Activated naive CD8-positive, alpha-beta T cell treated with anti-CD3 and anti-CD28 coated beads, Interleukin-2, amount 10 ng/mL, durations not matched to agents 7 days and 5 days (primary cell): Measurements from ENCODE around the gene ZNF431. TPM values are rescaled to one million over a fixed set of nuclear protein-coding genes. Genes with fewer than 3 reads are reported as not detected.

ENCODE experiments used
- ATAC-seq: fragments of 150-1000 bp; cut with Tn5 transposase; one replicate; pipeline ENCODE4 v1.10.0; 2021; ENCODE audit warnings: low read depth, moderate library complexity
- POLR2A ChIA-PET: fragments of 350-600 bp; sonication (Branson Sonifier 250); formaldehyde crosslinking; loops from one replicate; lab custom pipeline; 2021; ENCODE audit warnings: antibody characterized with exemption; lab: Charles Lee
- DNase-seq: peaks from one replicate; pipeline ENCODE4 v3.0.0; 2021
- H3K27ac Mint-ChIP-seq: one replicate; pipeline ENCODE4 v1.8.0; 2022; ENCODE audit warnings: mild to moderate bottlenecking, mixed read lengths
- H3K27me3 Mint-ChIP-seq: one replicate; pipeline ENCODE4 v1.8.0; 2022; ENCODE audit warnings: mild to moderate bottlenecking, moderate library complexity, mixed read lengths
- H3K36me3 Mint-ChIP-seq: one replicate; pipeline ENCODE4 v1.8.0; 2021; ENCODE audit warnings: mild to moderate bottlenecking, mixed read lengths
- H3K4me1 Mint-ChIP-seq: one replicate; pipeline ENCODE4 v1.8.0; 2021; ENCODE audit warnings: mixed read lengths
- H3K4me3 Mint-ChIP-seq: one replicate; pipeline ENCODE4 v1.8.0; 2022; ENCODE audit warnings: mild to moderate bottlenecking, moderate library complexity, mixed read lengths
- H3K9me3 Mint-ChIP-seq: one replicate; pipeline ENCODE4 v1.8.0; 2021; ENCODE audit warnings: mixed read lengths
- total RNA-seq, 2 experiments: library from RNA; stranded (reverse); gene quantifications; one replicate each; pipeline ENCODE4 v1.2.3, GENCODE V29; 2021

The ZNF431 gene
- total RNA-seq, result 10 to 100 TPM; 21.5 to 28.2 TPM

GRCh38 chr19:21141787-21142464, at the start of gene ZNF431:
Gene ZNF431, plus strand, starts transcription at chr19:21142040. Its CDS starts 144 bp downstream, at chr19:21142184.
- peak; percentile 99 for ATAC-seq
- POLR2A ChIA-PET, result interaction anchor here (0.6 to 2.7 kb wide), 19 partner anchors 8 to 1276 kb away, joined by 3 to 19 read pairs (median 5); partner anchors contain the start of genes ZNF253, ZNF429, ZNF43 and ZNF430
- Mint-ChIP-seq H3K27ac (peak within 1 kb of the TSS; percentile 97), H3K4me3 (peak within 1 kb of the TSS; percentile 96), H3K4me1 (peaks cover 15% of the 10 kb centered on the region), H3K9me3 (peaks cover 12% of the 10 kb centered on the region), H3K36me3 (peaks cover 51% of the 10 kb centered on the region), H3K27me3 (no peaks in the 10 kb centered on the region)
- peak; percentile 84 for DNase-seq

DNA sequence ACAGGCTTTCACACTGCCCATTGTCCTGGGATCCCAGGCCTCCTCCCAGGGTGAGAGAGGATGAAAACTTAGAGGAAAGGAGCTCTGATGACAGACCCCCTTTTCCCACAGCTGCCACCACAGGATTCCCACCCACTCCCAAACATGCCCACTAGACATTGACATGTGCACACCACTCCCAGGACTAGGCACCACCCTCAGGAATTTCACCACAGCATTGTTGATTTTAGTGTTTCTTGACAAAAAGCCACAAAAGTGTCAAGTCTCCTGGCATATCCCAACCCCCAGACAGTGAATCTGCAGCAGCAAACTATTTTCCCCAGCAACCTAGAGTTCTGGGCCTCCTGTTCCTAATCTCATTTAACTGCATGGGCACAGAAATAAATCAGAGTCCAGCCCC, 49.7 kb upstream of the ZNF431 start:
- POLR2A ChIA-PET, result interaction anchor here (0.7 to 1.9 kb wide), 2 partner anchors 10 to 1223 kb away, joined by 4 read pairs; partner anchors contain the start of gene ZNF714
- peaks cover 2% of the 10 kb centered on the region for H3K9me3 Mint-ChIP-seq
- H3K27ac Mint-ChIP-seq, result no peak overlapping the region
- DNase-seq (no peak), ATAC-seq (no peak)
- no peaks in the 10 kb centered on the region for H3K27me3 Mint-ChIP-seq
- H3K4me3 Mint-ChIP-seq, result no peak overlapping the region
- H3K4me1 Mint-ChIP-seq, result peaks cover 2% of the 10 kb centered on the region
- peaks cover 63% of the 10 kb centered on the region for H3K36me3 Mint-ChIP-seq

- Mint-ChIP-seq H3K4me1 (peaks cover 2% of the 10 kb centered on the region), H3K27me3 (no peaks in the 10 kb centered on the region), H3K9me3 (peaks cover 2% of the 10 kb centered on the region), H3K36me3 (peaks cover 63% of the 10 kb centered on the region), H3K27ac (no peak overlapping the region), H3K4me3 (no peak overlapping the region)
- ATAC-seq, result no peak
- DNase-seq, result no peak
- POLR2A ChIA-PET, result no interaction called here
Measured at GRCh38 chr19:21094347-21095025, 47.4 kb upstream of the ZNF431 start.

DNA sequence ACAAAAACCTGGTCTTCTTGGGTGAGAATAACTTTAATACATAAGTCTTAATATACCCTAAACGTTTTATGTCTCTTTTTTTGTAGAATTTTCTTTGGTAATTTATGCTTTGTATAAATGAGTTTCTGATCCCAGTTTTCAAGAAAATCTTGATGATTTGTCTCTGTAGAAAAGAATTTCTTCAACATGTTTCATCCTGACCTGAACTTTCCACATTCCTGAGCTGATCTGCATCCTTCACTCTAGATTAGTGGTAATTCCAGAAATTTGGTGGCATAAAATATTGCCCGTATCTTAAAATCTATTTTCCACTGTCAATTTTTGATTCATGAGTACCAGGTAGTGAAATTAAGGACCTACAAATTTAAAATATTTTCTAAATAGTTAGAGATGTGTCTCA, 43.5 kb upstream of the ZNF431 start:
- DNase-seq, result no peak
- peaks cover 2% of the 10 kb centered on the region for H3K9me3 Mint-ChIP-seq
- H3K4me1 Mint-ChIP-seq, result peaks cover 5% of the 10 kb centered on the region
- no peak for ATAC-seq
- H3K27ac Mint-ChIP-seq, result no peak overlapping the region
- H3K27me3 Mint-ChIP-seq, result no peaks in the 10 kb centered on the region
- POLR2A ChIA-PET, result no interaction called here
- H3K36me3 Mint-ChIP-seq, result peaks cover 59% of the 10 kb centered on the region
- H3K4me3 Mint-ChIP-seq, result no peak overlapping the region

DNA sequence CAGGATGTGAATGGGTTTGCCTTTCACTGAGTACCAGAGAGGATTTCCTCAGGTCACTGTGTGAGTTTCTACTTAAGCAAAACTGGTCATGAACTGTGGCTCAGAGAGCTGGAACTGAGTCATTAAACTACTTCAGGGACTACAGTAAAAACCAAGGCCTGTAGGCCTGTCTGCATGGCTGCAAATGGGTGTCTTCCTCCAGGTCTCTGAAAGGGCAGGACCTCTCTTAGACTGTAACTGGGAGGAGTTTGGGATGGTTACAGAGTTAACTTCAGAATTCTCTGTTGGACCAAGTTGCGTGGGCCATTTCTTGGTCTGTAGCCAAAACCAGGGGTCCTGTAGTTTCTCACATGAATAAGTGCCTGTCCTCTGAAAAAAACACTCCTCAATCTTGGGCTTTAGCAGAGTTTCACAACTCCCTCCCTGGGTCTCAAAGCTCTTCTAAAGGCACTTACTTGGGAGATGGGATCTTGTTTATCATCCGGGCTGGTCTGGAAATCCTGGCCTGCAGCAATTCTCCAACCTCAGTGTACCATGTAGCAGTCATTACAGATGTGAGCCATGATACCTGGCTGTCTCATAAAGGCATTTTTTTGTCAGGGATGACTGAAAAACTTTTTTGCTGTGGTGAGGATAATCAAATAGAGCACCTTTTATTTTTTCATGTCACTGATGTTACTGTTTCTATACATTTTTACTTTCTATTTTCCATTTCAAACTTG, 40.2 kb upstream of the ZNF431 start:
- Mint-ChIP-seq H3K4me1 (peaks cover 5% of the 10 kb centered on the region), H3K4me3 (no peak overlapping the region), H3K9me3 (peaks cover 2% of the 10 kb centered on the region), H3K36me3 (peaks cover 60% of the 10 kb centered on the region), H3K27ac (no peak overlapping the region), H3K27me3 (no peaks in the 10 kb centered on the region)
- POLR2A ChIA-PET, result no interaction called here
- ATAC-seq (peak; percentile 60), DNase-seq (no peak)

GRCh38 chr19:21109116-21109515, 32.7 kb upstream of the ZNF431 start:
- Mint-ChIP-seq H3K4me3 (no peak overlapping the region), H3K4me1 (no peaks in the 10 kb centered on the region), H3K36me3 (peaks cover 84% of the 10 kb centered on the region), H3K27me3 (no peaks in the 10 kb centered on the region), H3K9me3 (peaks cover 25% of the 10 kb centered on the region), H3K27ac (no peak overlapping the region)
- DNase-seq (no peak), ATAC-seq (no peak)
- POLR2A ChIA-PET, result no interaction called here

DNA sequence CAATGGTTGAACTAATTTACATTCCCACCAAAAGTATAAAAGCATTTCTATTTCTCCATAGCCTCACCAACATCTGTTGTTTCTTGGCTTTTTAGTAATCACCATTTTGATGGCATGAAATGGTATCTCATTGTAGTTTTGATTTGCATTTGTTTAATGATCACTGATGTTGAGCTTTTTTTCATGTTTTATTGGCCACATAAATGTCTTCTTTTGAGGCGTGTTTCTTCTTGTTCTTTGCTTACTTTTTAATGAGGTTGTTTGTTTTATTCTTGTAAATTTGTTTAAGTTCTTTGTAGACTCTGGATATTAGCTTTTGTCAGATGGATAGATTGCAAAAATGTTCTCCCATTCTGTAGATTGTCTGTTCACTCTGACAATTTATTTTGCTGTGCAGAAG, 31.7 kb upstream of the ZNF431 start:
- Mint-ChIP-seq H3K4me3 (no peak overlapping the region), H3K9me3 (peaks cover 29% of the 10 kb centered on the region), H3K36me3 (peaks cover 85% of the 10 kb centered on the region), H3K27ac (no peak overlapping the region), H3K4me1 (no peaks in the 10 kb centered on the region), H3K27me3 (no peaks in the 10 kb centered on the region)
- ATAC-seq (no peak), DNase-seq (no peak)
- POLR2A ChIA-PET, result no interaction called here

DNA sequence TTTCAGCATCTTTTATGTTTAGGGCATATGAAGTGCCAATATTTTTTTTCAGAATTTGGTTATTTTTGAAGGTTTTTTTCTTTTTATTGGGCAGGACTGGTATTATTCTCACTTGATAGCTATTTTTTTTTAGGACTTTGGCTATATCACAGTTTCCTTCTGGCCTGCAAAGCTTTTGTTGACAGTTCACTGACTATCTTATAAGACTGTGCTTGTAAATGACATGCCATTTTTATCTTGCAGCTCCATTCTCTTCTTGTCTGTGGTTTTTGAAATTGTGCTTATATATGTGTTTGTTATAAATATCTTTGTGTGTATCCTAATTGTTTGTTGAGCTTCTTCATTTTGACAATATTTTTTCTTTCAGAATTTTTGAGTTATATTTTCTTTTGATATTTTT, 26.4 kb upstream of the ZNF431 start:
- DNase-seq (no peak), ATAC-seq (no peak)
- Mint-ChIP-seq H3K27me3 (no peaks in the 10 kb centered on the region), H3K27ac (no peak overlapping the region), H3K36me3 (peaks cover 85% of the 10 kb centered on the region), H3K9me3 (peaks cover 40% of the 10 kb centered on the region), H3K4me1 (no peaks in the 10 kb centered on the region), H3K4me3 (no peak overlapping the region)
- POLR2A ChIA-PET, result no interaction called here

GRCh38 chr19:21117041-21117907, 24.6 kb upstream of the ZNF431 start:
- H3K27me3 Mint-ChIP-seq, result no peaks in the 10 kb centered on the region
- peaks cover 73% of the 10 kb centered on the region for H3K36me3 Mint-ChIP-seq
- H3K27ac Mint-ChIP-seq, result no peak overlapping the region
- POLR2A ChIA-PET, result no interaction called here
- peaks cover 32% of the 10 kb centered on the region for H3K9me3 Mint-ChIP-seq
- H3K4me3 Mint-ChIP-seq, result no peak overlapping the region
- no peak for DNase-seq
- no peak for ATAC-seq
- H3K4me1 Mint-ChIP-seq, result no peaks in the 10 kb centered on the region

DNA sequence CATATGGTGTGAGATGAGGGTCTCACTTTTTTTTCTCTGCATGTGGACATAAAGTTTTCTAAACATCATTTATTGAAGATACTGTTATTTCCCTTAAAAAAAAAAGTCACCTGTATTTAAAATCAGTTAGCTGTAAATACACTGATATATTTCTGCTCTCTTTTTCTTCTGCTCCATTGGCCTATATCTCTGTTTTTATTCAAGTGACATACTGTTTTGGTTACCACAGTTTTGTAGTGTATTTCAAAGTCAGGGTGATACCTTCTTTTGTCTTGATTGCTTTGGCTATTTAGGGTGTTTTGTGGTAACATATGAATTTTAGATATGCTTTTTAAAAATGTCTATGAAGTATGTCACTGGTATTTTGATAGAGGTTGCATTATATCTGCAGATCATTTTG, 15.8 kb upstream of the ZNF431 start:
- POLR2A ChIA-PET, result no interaction called here
- no peak for DNase-seq
- ATAC-seq, result no peak
- no peak overlapping the region for H3K27ac Mint-ChIP-seq
- no peak overlapping the region for H3K4me3 Mint-ChIP-seq
- H3K4me1 Mint-ChIP-seq, result no peaks in the 10 kb centered on the region
- H3K9me3 Mint-ChIP-seq, result peaks cover 16% of the 10 kb centered on the region
- peaks cover 29% of the 10 kb centered on the region for H3K36me3 Mint-ChIP-seq
- no peaks in the 10 kb centered on the region for H3K27me3 Mint-ChIP-seq

- DNase-seq, result no peak
- Mint-ChIP-seq H3K36me3 (peaks cover 25% of the 10 kb centered on the region), H3K4me1 (no peaks in the 10 kb centered on the region), H3K27me3 (no peaks in the 10 kb centered on the region), H3K9me3 (peaks cover 16% of the 10 kb centered on the region), H3K4me3 (no peak overlapping the region), H3K27ac (no peak overlapping the region)
- POLR2A ChIA-PET, result no interaction called here
- ATAC-seq, result no peak
Measured at GRCh38 chr19:21127001-21127400, 14.8 kb upstream of the ZNF431 start.

- peaks cover 18% of the 10 kb centered on the region for H3K36me3 Mint-ChIP-seq
- no peaks in the 10 kb centered on the region for H3K27me3 Mint-ChIP-seq
- no peak overlapping the region for H3K27ac Mint-ChIP-seq
- DNase-seq (no peak), ATAC-seq (no peak)
- H3K4me3 Mint-ChIP-seq, result no peak overlapping the region
- POLR2A ChIA-PET, result no interaction called here
- peaks cover 14% of the 10 kb centered on the region for H3K9me3 Mint-ChIP-seq
- H3K4me1 Mint-ChIP-seq, result no peaks in the 10 kb centered on the region
Measured at GRCh38 chr19:21127898-21128297, 13.9 kb upstream of the ZNF431 start.
